Prostate gland (tissue), 2 donors: ENCODE results near the gene P2RY2. TPM values are rescaled to one million over a fixed set of nuclear protein-coding genes. Genes with fewer than 3 reads are reported as not detected.

ENCODE experiments used
- DNase-seq: peaks from one replicate; pipeline ENCODE4 v3.0.0-alpha.2; 2019; ENCODE audit warnings: low spot score
- H3K27ac ChIP-seq, 2 donors: fragments of 200-600 bp; sonication (generic); 2 replicates each; pipeline ENCODE4 v1.5.1; 2017 to 2019
- H3K27me3 ChIP-seq: fragments of 200-600 bp; sonication (generic); replicated peaks from 2 replicates; pipeline ENCODE4 v1.5.1; 2019; ENCODE audit not compliant: insufficient read depth
- H3K36me3 ChIP-seq, 2 donors: fragments of 200-600 bp; sonication (generic); 1 replicate in 1 of 2; 2 replicates in 1 of 2; pipeline versions ENCODE4 v1.5.1 to v1.8.1; 2017 to 2019
- H3K4me1 ChIP-seq: fragments of 200-600 bp; sonication (generic); replicated peaks from 2 replicates; pipeline ENCODE4 v1.5.1; 2019
- H3K4me3 ChIP-seq, 2 donors: fragments of 200-600 bp; sonication (generic); 2 replicates each; pipeline ENCODE4 v1.5.1; 2017 to 2019
- H3K9me3 ChIP-seq: fragments of 200-600 bp; sonication (generic); 2 replicates; pipeline ENCODE4 v1.5.1; 2017
- POLR2A ChIP-seq: fragments of 450-650 bp; IDR thresholded peaks from one replicate; pipeline ENCODE4 v1.6.1; 2016; ENCODE audit warnings: antibody characterized with exemption, mild to moderate bottlenecking
- POLR2AphosphoS5 ChIP-seq: sonication (generic); formaldehyde crosslinking; IDR thresholded peaks from one replicate; pipeline ENCODE4 v1.6.1; 2017; ENCODE audit warnings: antibody characterized with exemption
- WGBS: methylation state at CpG from one replicate; pipeline ENCODE4 v1.1.5; 2018; 5-methylcytosine and 5-hydroxymethylcytosine counted together
- intact Hi-C: fragments of 100-400 bp; cut with DNase I; formaldehyde crosslinking; loops from one replicate; pipeline ENCODE4 v1.14.2; 2022
- total RNA-seq, 2 donors: library from RNA; depleted of rRNA; stranded (reverse); fragments of >200 nt; gene quantifications; one replicate each; pipeline ENCODE4 v1.1.0, GENCODE V29; 2016
- TF ChIP-seq, protein P1 (sequence below), 4 experiments: fragments of 200-600 bp in 2 of 4; fragments of 450-650 bp in 2 of 4; sonication (generic) in 2 of 4; IDR thresholded peaks; 1 replicate in 3 of 4; 2 replicates in 1 of 4; pipeline ENCODE4 v1.5.1; 2016 to 2019; ENCODE audit warnings: antibody characterized with exemption in 4 of 4, mild to moderate bottlenecking in 2 of 4, moderate library complexity in 2 of 4

The P2RY2 gene
- total RNA-seq, 2 donors from 2014 or later: 2.7 to 3.5 TPM

DNA sequence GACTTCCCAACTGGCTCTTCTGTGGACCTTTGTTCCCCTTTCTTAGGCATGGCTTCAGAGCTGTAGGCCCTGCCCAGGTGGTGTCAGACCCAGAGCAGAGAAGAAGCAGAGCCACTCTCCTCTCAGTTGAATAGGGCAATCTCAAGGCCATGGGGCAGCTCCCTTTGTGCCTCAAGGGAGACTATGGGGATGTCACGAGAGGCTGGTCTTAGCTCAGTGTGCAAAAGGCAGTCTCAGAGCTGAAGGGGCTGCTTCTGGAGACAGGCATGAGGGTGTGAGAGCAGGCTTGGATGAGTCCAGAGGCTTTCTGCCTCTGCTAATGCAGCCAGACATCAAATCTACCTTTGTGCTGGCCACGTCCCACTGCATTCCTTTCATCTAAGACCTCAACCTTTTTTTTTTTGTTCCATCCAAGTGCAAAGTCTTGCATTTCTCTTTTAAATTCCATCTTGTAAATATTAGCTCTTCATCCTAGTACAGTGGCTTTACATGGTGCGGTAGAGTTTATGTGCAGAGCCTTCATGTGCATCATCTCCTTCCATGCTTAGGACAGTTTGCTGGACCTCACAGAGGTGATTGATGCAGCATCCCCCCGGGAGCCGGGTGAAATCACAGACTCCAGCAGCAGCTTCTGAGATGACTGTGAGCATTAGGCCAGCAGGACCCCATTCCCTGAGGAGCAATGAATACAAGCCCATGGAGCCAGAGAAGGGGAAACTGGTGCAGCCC is 41.8 kb upstream of the P2RY2 start:
- DNase-seq: no peak
- Histone ChIP-seq H3K9me3 (no peaks in the 10 kb centered on the region), H3K27me3 (no peaks in the 10 kb centered on the region), H3K4me1 (no peaks in the 10 kb centered on the region), H3K27ac (no peak overlapping the region), H3K36me3 (no peaks in the 10 kb centered on the region), H3K4me3 (no peak overlapping the region)
- no peak for TF ChIP-seq POLR2AphosphoS5
- no peak for TF ChIP-seq POLR2A
- TF ChIP-seq, protein P1, sequence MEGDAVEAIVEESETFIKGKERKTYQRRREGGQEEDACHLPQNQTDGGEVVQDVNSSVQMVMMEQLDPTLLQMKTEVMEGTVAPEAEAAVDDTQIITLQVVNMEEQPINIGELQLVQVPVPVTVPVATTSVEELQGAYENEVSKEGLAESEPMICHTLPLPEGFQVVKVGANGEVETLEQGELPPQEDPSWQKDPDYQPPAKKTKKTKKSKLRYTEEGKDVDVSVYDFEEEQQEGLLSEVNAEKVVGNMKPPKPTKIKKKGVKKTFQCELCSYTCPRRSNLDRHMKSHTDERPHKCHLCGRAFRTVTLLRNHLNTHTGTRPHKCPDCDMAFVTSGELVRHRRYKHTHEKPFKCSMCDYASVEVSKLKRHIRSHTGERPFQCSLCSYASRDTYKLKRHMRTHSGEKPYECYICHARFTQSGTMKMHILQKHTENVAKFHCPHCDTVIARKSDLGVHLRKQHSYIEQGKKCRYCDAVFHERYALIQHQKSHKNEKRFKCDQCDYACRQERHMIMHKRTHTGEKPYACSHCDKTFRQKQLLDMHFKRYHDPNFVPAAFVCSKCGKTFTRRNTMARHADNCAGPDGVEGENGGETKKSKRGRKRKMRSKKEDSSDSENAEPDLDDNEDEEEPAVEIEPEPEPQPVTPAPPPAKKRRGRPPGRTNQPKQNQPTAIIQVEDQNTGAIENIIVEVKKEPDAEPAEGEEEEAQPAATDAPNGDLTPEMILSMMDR (IDR thresholded peaks at IDR 0.05): no peak
- 84% methylated on average over 5 of the region's 5 CpGs for WGBS
- intact Hi-C loops: loop anchor here (2.0 to 5.0 kb wide), 3 partner anchors 34 to 452 kb away; partner anchors contain the start of gene FCHSD2

DNA sequence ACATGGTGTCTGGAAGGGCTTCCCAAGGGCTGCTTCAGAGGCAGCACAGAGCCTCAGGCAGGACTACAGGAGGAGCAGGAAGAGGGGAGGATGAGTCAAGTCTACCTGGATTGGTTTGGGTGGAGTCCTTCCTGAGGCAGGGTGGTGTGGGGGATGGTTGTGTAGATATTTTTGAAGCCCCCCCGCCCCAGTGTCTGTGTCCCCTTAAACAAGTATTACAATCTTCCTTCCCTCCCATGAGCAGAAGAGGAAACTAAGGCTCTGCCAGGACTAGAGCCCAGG is 41.3 kb upstream of the P2RY2 start:
- H3K9me3 ChIP-seq: no peaks in the 10 kb centered on the region
- no peaks in the 10 kb centered on the region for H3K27me3 ChIP-seq
- DNase-seq: no peak
- intact Hi-C loops: loop anchor here (2.0 to 5.0 kb wide), 3 partner anchors 34 to 452 kb away; partner anchors contain the start of gene FCHSD2
- no peaks in the 10 kb centered on the region for H3K4me1 ChIP-seq
- TF ChIP-seq, protein P1 (IDR thresholded peaks at IDR 0.05): no peak
- TF ChIP-seq POLR2AphosphoS5: no peak
- no peak for TF ChIP-seq POLR2A
- 94% methylated on average over 1 of the region's 1 CpG for WGBS
- H3K4me3 ChIP-seq: no peak overlapping the region
- no peaks in the 10 kb centered on the region for H3K36me3 ChIP-seq
- H3K27ac ChIP-seq: no peak overlapping the region

DNA sequence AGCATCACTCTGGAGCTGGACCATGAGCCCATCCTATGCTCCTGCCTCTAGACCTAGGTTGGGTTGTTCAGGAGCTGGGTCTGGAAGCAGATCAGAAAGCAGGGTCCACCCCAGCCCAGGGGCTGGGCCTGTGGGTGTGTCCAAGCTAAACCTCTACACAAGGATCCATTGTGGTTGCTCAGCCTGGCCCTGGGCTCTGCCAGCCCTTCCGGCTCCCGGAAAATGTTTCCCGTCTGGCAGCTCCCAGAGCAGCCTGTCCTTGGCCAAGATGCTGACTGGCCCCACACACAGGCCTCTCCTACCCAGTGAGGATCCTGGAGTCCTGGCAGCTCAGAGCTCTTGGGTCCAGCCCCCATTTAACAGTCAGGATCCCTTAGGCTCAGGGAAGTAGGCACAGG is 40.7 kb upstream of the P2RY2 start:
- Histone ChIP-seq H3K36me3 (no peaks in the 10 kb centered on the region), H3K27ac (peak overlapping the region in 1 of 2 donors; percentile 2), H3K4me1 (no peaks in the 10 kb centered on the region), H3K4me3 (no peak overlapping the region), H3K9me3 (no peaks in the 10 kb centered on the region), H3K27me3 (no peaks in the 10 kb centered on the region)
- intact Hi-C loops: loop anchor here (2.0 to 5.0 kb wide), 3 partner anchors 35 to 453 kb away; partner anchors contain the start of gene FCHSD2
- TF ChIP-seq POLR2AphosphoS5: no peak
- TF ChIP-seq, protein P1 (IDR thresholded peaks at IDR 0.05): no peak
- no peak for TF ChIP-seq POLR2A
- WGBS: 19% methylated on average over 3 of the region's 3 CpGs
- no peak for DNase-seq

DNA sequence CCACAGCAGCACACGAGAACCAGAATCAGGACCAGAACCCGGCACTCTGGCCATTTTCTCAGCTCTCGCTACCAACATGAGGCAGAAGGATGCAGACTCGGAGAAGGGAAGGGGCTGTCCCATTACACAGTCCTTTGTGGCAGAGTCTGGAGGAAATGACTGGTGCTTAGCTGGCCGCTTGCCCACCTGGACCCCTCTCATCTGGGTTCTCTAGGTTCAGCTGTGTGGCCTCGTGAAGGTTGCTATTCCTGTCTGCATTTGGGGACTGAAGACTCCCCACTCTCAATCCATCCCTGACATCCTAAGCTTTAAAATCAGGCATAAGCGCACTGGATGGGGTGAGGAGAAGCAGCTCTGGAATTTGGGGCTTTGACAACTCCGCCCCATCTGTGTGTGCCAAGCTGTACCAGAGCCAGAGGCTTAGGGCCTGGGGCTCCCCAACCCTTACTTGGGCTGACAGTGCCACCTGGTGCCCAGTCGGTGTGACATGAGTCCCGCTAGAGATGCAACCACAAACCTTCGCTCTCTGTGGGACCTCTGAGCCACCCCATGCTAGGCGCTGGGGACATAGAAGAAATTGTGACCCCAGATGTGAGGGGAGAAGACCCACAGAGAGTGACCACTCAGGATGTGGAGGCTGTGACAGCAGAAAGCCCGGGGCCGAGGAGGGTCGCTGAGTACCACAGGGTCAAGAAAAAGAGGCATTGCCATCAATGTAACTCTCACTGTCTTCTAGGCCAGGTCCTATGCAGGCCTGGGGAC is 40.1 kb upstream of the P2RY2 start:
- Histone ChIP-seq H3K27ac (peak overlapping the region in 1 of 2 donors; percentile 2), H3K4me3 (no peak overlapping the region), H3K4me1 (no peaks in the 10 kb centered on the region), H3K9me3 (no peaks in the 10 kb centered on the region), H3K36me3 (no peaks in the 10 kb centered on the region), H3K27me3 (no peaks in the 10 kb centered on the region)
- intact Hi-C loops: loop anchor here (1.0 to 5.0 kb wide), 4 partner anchors 35 to 453 kb away; partner anchors contain the start of gene FCHSD2
- 29% methylated on average over 15 of the region's 15 CpGs for WGBS
- DNase-seq: peak; percentile 81
- TF ChIP-seq POLR2AphosphoS5 (peak; percentile 69), POLR2A (no peak)
- TF ChIP-seq, protein P1 (IDR thresholded peaks at IDR 0.05): peak; percentile 61 to 92 (median 87)
